ENCODE data around the gene CCDC187. TPM values are rescaled to one million over a fixed set of nuclear protein-coding genes. Genes with fewer than 3 reads are reported as not detected.

Gene CCDC187
- total and polyA plus RNA-seq, 2 of the 8 experiments (the other 6 are each of a cell fraction or from before 2014, with no cell fraction given): 0.02 TPM; not detected in 1

- TF ChIP-seq USF2 (IDR thresholded peaks at IDR 0.05; ENCODE audit: low read length): no peak
- TF ChIP-seq JUND (IDR thresholded peaks at IDR 0.05; ENCODE audit: low read length): no peak
- no peak for TF ChIP-seq KDM5A (IDR thresholded peaks at IDR 0.05; ENCODE audit: low read length)
- no peak for TF ChIP-seq SIN3A (conservative IDR thresholded peaks at IDR 0.05 in 1 of 2, IDR thresholded peaks at IDR 0.05 in 1 of 2; ENCODE audit: low read depth in 1 of 2, low read length in 2 of 2)
- TF ChIP-seq EZH2 (IDR thresholded peaks at IDR 0.05; ENCODE audit: low read depth, low read length, severe bottlenecking): no peak
- no peak for TF ChIP-seq CHD7 (IDR thresholded peaks at IDR 0.05; ENCODE audit: insufficient replicate concordance, low read length)
These were observed 29.7 kb downstream of the CCDC187 start (continued) for GRCh38 chr9:136273921-136274785.
